WERI-Rb-1 (cell line): ENCODE results near the gene NKAPL.

ENCODE experiments used
- DNase-seq: peaks from one replicate; pipeline ENCODE4 v3.0.0-alpha.2; 2020
- H3K27ac ChIP-seq: fragments of 250-450 bp; sonication (Bioruptor Pico); 2 replicates; pipeline ENCODE4 v1.5.1; 2020; ENCODE audit warnings: mild to moderate bottlenecking, moderate library complexity
- H3K27me3 ChIP-seq: fragments of 250-450 bp; sonication (Bioruptor Pico); 2 replicates; pipeline ENCODE4 v1.5.1; 2021; ENCODE audit warnings: mild to moderate bottlenecking, low read depth, moderate library complexity; ENCODE audit not compliant: insufficient read depth, severe bottlenecking
- H3K36me3 ChIP-seq: fragments of 250-450 bp; sonication (Bioruptor Pico); 2 replicates; pipeline ENCODE4 v1.5.1; 2020; ENCODE audit warnings: mild to moderate bottlenecking, moderate library complexity
- H3K4me3 ChIP-seq: 2 replicates; pipeline ENCODE4 v1.5.1; 2011; ENCODE audit warnings: low read depth, mild to moderate bottlenecking, control low read depth, low read length
- H3K9me3 ChIP-seq: fragments of 250-450 bp; sonication (Bioruptor Pico); 2 replicates; pipeline ENCODE4 v1.5.1; 2021; ENCODE audit warnings: mild to moderate bottlenecking, moderate library complexity; ENCODE audit not compliant: severe bottlenecking
- CTCF ChIP-seq: IDR thresholded peaks from 2 replicates; pipeline ENCODE4 v1.5.1; 2011; ENCODE audit warnings: low read depth, mild to moderate bottlenecking, control low read depth, inconsistent platforms, low read length

Gene NKAPL

GRCh38 chr6:28258877-28259777 is at the start of gene NKAPL:
NKAPL (plus strand) TSS chr6:28259297; CDS start chr6:28259372, 75 bp downstream.
- no peak for TF ChIP-seq CTCF

GRCh38 chr6:28209753-28210535 is 49.2 kb upstream of the NKAPL start:
- Histone ChIP-seq H3K27me3 (no peaks in the 10 kb centered on the region), H3K9me3 (no peaks in the 10 kb centered on the region), H3K27ac (peak overlapping the region; percentile 32), H3K4me3 (no peak overlapping the region), H3K36me3 (no peaks in the 10 kb centered on the region)
- no peak for TF ChIP-seq CTCF
- peak; percentile 75 for DNase-seq

More at GRCh38 chr6:28258877-28259777, at the start of gene NKAPL:
- no peak for DNase-seq
- H3K27ac ChIP-seq: no peak within 1 kb of the TSS
- H3K27me3 ChIP-seq: no peaks in the 10 kb centered on the region
- H3K4me3 ChIP-seq: no peak within 1 kb of the TSS
- H3K9me3 ChIP-seq: no peaks in the 10 kb centered on the region
- H3K36me3 ChIP-seq: no peaks in the 10 kb centered on the region

DNA sequence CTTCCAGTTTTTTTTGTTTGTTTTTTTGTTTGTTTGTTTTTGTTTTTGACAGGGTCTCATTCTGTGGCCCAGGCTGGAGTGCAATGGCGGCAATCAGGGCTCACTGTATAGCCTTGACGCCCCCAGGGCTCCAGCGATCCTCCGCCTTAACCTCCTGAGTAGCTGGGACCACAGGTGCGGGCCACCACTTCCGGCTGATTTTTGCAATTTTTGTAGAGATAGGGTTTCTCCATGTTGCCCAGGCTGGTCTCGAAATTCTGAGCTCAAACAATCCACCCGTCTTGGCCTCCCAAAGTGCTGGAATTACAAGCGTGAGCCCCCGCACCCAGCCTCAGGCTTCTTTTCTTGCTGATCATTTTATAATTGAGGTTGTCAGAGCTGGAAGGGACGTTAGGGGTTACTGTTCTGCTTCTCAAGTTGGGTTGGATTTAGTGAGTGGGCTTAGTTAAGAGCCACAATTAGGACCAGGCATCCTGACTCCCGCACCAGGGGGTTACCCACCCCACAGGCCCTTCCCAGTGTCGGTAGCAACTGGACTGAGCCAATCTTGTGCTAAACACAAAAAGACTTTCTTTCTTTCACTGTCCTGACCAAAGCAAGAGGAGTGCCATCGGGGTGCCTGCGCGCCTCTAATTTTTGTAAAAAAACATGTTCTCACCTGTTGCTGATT is 47.1 kb upstream of the NKAPL start:
- H3K27ac ChIP-seq: no peak overlapping the region
- no peaks in the 10 kb centered on the region for H3K36me3 ChIP-seq
- H3K27me3 ChIP-seq: no peaks in the 10 kb centered on the region
- no peak overlapping the region for H3K4me3 ChIP-seq
- TF ChIP-seq CTCF: no peak
- H3K9me3 ChIP-seq: no peaks in the 10 kb centered on the region
- no peak for DNase-seq

GRCh38 chr6:28212510-28213212 is 46.4 kb upstream of the NKAPL start:
- H3K27ac ChIP-seq: no peak overlapping the region
- H3K36me3 ChIP-seq: no peaks in the 10 kb centered on the region
- TF ChIP-seq CTCF: no peak
- no peaks in the 10 kb centered on the region for H3K27me3 ChIP-seq
- no peak overlapping the region for H3K4me3 ChIP-seq
- H3K9me3 ChIP-seq: no peaks in the 10 kb centered on the region
- no peak for DNase-seq

DNA sequence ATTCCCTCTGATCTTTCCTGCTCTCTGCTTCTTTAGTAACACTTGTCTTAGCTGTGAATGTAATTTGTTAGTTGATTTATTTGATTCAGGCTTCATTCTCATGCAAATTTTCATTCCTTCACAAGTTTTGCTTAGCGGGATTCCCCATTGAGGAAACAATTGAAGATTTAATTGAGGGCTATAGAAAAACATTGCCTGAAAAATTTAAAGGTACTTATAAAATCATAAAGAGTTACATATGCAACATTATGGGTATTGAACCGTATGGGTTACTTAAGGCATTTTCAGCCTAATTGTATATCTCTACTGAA is 45.9 kb upstream of the NKAPL start:
- no peak for TF ChIP-seq CTCF
- Histone ChIP-seq H3K27ac (no peak overlapping the region), H3K4me3 (no peak overlapping the region), H3K27me3 (no peaks in the 10 kb centered on the region), H3K9me3 (no peaks in the 10 kb centered on the region), H3K36me3 (no peaks in the 10 kb centered on the region)
- DNase-seq: no peak
